Adrenal gland (tissue), 5 donors: ENCODE measurements around the gene ACSL6.

Experiments used
- POLR2A ChIP-seq, 2 donors: fragments of 450-650 bp; IDR thresholded peaks; one replicate each; pipeline ENCODE4 v1.6.1; 2017; ENCODE audit warnings: antibody characterized with exemption in 2 of 2, mild to moderate bottlenecking in 2 of 2, moderate library complexity in 1 of 2
- TF ChIP-seq, protein P1 (sequence below), 6 experiments: fragments of 450-650 bp in 4 of 6; fragments of 200-600 bp in 2 of 6; sonication (generic) in 1 of 6; IDR thresholded peaks; 1 replicate in 5 of 6; 2 replicates in 1 of 6; pipeline versions ENCODE4 v1.5.1 to v1.8.0; 2016 to 2021; ENCODE audit warnings: antibody characterized with exemption in 6 of 6, mild to moderate bottlenecking in 2 of 6, moderate library complexity in 1 of 6
- donor health status: DM: no; HTN: no; CAD: no.

DNA sequence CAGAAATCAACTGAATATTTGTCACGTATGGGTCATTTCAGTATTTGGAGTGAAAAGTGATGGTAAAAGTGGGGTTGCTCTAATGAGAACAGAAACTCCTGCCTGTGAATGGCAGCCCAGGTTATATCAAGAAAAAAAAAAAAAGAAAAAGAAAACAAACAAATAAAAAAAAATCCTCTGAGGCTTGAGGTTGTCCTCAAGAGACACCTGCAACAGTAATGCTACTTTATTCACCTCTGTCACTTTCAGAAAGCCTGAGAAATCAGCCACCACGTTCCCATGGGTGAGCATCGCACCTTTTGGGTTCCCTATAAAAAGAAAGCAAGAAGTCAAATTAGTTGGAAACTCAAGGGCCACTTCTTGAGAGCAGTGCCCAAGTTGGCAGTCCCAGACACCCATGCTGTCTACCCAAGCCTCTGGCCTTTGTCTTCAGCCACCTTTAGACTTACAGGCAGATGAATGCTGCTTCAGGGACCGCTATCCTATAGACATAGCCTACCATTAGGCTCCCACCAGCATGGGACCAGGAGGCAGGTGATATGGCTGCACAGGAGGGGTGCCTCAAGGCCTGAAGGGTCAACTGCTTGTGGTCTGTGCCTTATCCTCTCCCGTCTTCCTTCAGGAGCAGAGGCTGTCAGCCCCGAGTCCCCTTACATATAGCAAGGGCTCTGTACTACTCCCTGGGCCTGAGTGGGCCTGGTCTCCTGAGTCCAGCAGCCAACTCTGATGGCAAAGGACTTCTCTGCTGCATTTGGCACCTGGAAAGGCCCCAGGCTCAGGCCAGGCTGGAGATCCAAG is 34.8 kb downstream of the ACSL6 start:
- TF ChIP-seq, protein P1, sequence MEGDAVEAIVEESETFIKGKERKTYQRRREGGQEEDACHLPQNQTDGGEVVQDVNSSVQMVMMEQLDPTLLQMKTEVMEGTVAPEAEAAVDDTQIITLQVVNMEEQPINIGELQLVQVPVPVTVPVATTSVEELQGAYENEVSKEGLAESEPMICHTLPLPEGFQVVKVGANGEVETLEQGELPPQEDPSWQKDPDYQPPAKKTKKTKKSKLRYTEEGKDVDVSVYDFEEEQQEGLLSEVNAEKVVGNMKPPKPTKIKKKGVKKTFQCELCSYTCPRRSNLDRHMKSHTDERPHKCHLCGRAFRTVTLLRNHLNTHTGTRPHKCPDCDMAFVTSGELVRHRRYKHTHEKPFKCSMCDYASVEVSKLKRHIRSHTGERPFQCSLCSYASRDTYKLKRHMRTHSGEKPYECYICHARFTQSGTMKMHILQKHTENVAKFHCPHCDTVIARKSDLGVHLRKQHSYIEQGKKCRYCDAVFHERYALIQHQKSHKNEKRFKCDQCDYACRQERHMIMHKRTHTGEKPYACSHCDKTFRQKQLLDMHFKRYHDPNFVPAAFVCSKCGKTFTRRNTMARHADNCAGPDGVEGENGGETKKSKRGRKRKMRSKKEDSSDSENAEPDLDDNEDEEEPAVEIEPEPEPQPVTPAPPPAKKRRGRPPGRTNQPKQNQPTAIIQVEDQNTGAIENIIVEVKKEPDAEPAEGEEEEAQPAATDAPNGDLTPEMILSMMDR (IDR thresholded peaks at IDR 0.05), result no peak
- no peak for TF ChIP-seq POLR2A (IDR thresholded peaks at IDR 0.05)
